ENCODE measurements around the gene POTEI. TPM values are rescaled to one million over a fixed set of nuclear protein-coding genes. Genes with fewer than 3 reads are reported as not detected.
"Not testable (repeated sequence)": the region's sequence is repeated elsewhere in the genome, so short reads cannot be mapped to it uniquely, and the experiment has no call there.

POTEI gene
- total and polyA plus RNA-seq, 3 donors from 2014 or later, result 11.3 to 76.1 (median 38.7) TPM

DNA sequence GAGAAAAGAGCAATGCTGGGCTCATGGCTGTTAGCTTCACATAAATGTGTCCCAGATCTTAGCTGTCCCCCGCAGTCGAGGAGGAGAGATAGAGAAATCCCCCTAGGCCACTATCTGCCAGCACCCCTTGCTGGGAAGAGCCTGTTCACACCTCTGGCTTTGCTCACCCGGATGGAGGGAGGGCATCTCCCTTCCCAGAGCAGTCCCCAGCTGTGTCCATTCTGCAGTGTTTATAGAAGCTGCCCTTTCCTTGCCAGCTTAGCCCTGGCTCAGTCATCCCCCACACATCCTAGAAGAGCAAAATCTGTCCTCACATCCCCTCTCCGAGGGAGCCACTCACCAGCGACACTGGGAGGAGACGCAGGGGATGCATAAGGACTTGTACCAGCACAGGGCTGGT, 20.4 kb upstream of the POTEI start:
- intact Hi-C loops (cut with DNase I; ENCODE audit: low total_unique reads); H3K4me3 ChIP-seq; DNase-seq; H3K9me3 ChIP-seq; H3K4me1 ChIP-seq; H3K27me3 ChIP-seq; H3K27ac ChIP-seq; H3K36me3 ChIP-seq (ENCODE audit: low read depth, missing control alignments): not testable (repeated sequence)
- WGBS, 2 donors, result no CpG with 5 or more reads among the region's 6 CpGs

DNA sequence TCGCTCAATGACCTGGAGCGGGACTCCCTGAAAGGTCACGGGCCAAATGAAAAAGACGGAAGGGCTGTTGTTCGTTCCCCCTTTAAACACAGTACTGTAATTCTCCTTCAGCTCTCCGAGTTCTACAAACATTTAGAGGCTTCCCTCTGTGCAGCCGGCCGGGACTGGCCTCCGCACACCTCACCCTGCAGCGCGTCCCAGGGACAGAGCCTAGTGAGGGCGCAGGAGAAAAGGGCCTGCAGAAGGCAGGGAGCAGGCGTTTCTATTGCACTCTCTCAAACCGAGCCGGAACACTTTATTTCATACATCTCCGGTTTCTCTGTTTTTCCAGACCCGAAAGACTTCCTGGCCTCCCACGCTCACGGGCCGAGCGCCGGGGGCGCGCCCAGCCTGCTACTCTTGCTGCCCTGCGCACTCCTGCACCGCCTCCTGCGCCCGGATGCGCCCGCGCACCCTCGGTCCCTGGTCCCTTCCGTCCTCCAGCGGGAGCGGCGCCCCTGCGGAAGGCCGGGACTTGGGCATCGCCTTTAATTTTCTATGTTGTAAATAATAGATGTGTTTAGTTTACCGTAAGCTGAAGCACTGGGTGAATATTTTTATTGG, 18.3 kb upstream of the POTEI start:
- WGBS, 2 donors, result no CpG with 5 or more reads among the region's 40 CpGs
- intact Hi-C loops (cut with DNase I; ENCODE audit: low total_unique reads); H3K4me1 ChIP-seq; H3K27me3 ChIP-seq; H3K36me3 ChIP-seq (ENCODE audit: low read depth, missing control alignments); DNase-seq; H3K27ac ChIP-seq; H3K4me3 ChIP-seq; H3K9me3 ChIP-seq: not testable (repeated sequence)

DNA sequence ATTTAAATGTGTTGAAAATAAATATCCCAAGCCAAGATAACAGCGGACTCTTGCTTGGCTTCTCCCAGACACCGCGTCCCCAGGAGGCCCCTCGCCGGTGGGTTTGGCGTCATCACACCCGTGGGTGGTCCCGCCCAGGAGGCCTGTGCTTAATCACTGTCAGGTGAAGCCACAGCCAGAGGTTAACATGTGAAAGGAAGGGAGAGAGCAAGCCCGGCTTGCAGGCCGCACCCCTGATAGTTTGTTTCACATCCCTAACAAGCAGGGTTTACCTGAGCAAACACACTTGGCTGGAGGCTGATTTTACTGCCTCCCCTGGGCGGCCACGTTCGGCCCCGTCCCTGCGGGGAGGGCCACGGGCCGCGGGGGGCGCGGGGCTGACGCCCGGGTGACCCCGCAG, 13.3 kb upstream of the POTEI start:
- H3K4me3 ChIP-seq; H3K27ac ChIP-seq; H3K4me1 ChIP-seq; H3K27me3 ChIP-seq; DNase-seq; H3K36me3 ChIP-seq (ENCODE audit: low read depth, missing control alignments); H3K9me3 ChIP-seq; intact Hi-C loops (cut with DNase I; ENCODE audit: low total_unique reads): not testable (repeated sequence)
- WGBS, 2 donors, result no CpG with 5 or more reads among the region's 23 CpGs

DNA sequence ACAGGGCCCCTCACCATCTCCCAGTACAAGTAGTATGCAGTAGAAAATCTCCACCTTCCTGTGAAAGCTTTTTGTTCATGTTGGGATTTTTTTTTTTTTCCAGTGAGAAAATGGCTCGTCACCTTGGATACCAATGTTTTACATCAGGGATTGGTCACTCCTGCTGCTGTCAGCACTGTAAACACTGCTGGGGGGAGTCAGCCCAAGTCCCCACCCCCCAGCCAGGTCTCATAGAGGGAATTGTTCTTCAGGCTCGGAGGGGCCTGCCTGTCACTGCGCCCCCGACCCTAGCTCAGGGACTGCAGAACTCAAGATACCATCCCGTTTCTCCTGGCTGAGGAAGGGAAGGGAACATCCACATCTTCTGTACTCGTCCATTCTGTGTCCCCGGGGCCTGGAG, 11.9 kb upstream of the POTEI start, which contains the start of gene CFC1B:
TSS of gene CFC1B (plus strand) at position 231 of the 400 bp plus-strand sequence. CDS start 263 bp downstream, outside the sequence.
- DNase-seq; intact Hi-C loops (cut with DNase I; ENCODE audit: low total_unique reads): not testable (repeated sequence)
- no CpG with 5 or more reads among the region's 7 CpGs for WGBS, 2 donors

DNA sequence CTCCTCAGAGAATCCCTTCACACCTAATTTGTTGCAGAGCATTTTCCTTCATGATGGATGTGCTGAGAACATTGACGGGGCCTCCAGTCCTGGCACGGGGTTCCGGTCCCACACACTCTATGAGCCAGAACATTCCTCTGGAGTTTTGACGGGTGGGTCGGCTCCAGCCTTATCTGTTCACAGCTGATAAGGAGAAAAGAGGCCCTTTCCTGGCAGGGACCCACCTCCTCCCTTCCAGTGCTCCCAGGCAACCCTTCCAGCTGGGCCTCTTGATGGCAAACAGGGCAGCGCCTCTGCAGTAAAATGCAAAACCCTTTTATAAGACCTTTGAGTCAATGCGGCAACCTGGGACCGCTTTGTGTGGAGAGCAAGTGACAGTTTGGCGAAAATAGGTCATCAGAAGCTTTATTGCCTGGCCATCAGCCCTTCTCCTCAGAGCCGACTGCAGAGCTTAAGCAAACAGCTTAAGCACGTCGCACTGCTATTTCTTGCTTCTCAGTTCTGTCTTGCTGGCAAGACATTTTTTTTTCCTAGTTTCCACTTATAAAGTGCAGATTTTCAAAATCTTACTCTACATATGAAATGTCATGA, 9.5 kb upstream of the POTEI start:
- H3K9me3 ChIP-seq; H3K4me1 ChIP-seq; H3K27ac ChIP-seq; H3K4me3 ChIP-seq; H3K36me3 ChIP-seq (ENCODE audit: low read depth, missing control alignments); intact Hi-C loops (cut with DNase I; ENCODE audit: low total_unique reads); DNase-seq; H3K27me3 ChIP-seq: not testable (repeated sequence)
- no CpG with 5 or more reads among the region's 12 CpGs for WGBS, 2 donors

More for the DNA sequence above, 11.9 kb upstream of the POTEI start, which contains the start of gene CFC1B:
- H3K27me3 ChIP-seq; H3K4me1 ChIP-seq; H3K27ac ChIP-seq; H3K36me3 ChIP-seq (ENCODE audit: low read depth, missing control alignments); H3K4me3 ChIP-seq; H3K9me3 ChIP-seq: not testable (repeated sequence)

DNA sequence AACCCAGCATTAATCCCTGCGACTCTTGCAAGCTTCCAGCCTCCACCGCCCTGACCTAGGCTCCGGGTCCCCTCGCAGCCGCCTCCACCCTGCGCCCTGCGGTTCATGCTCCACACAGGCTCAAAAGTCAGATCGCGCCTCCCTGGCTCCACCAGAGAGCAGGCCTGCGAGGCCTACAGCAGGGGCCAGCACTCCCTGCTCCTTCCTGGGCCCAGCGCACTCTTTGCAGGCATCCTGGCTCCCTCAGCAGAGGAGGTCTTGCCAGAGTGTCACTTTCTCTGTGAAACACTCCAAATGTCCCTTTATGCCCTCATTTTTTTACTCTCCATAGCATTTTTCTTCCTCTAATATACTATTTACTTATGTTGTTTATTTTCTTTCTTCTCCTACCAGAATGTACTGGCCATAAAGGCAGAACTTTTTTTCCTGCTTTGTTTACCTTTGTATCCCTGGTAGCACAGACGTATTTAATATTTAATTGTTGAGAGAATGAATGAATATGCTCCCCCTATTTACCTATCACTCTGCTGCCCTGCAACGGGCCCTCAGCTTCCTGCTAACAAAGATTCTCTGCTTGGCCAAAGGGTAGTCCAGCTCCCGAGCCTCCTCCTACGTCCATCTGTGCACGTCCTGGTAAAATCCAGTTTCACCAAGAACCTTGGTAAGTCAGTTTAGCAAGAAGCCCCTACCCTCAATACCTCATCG, 2.8 kb upstream of the POTEI start:
- WGBS, 2 donors, result 82 to 96% methylated on average over 4 to 5 of the region's 17 CpGs
- H3K9me3 ChIP-seq; H3K4me1 ChIP-seq; H3K27ac ChIP-seq; DNase-seq; H3K27me3 ChIP-seq; H3K4me3 ChIP-seq; H3K36me3 ChIP-seq (ENCODE audit: low read depth, missing control alignments); intact Hi-C loops (cut with DNase I; ENCODE audit: low total_unique reads): not testable (repeated sequence)

DNA sequence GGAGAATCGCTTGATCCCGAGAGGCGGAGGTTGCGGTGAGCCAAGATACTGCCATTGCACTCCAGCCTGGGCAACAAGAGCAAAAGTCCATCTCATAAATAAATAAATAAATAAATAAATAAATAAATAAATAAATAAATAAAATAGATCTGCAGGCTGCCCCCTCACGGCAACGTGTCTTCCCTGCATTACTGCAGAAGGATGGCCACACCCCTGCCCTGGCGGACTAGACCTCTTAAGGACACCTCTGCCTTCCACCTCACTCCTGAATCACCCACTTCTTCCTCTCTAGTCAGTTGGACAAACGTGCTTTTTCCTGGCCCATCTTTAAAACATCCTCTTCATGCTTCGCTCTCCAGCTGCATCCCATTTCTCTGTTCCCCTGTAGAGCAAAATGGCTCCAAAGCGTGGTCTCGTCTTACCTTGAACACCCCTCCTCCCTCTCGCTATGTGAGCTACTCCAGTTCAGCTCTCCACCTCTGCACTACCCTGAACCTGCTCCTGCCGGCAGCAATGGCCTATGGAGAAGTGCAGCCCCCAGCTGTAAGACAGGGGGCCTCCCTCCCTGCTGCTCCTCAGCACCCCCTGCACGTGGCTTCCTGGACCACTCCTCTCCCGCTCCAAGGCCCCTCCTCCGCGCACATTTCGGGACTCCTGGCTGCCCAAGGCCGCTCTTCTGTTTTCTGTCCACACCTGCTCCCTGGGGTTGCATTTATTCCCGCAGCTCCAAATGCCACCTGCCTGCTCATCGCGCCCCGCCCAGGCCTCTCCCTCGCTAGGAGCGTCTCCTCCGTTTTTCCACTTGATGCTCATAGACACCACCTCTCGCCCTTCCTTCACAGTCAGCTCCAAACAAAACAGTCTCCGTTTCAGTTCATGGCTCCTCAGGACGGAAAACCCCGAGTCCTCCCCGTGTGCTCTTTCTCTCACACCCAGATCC, 1.9 kb upstream of the POTEI start:
- H3K4me3 ChIP-seq; H3K4me1 ChIP-seq; H3K9me3 ChIP-seq; H3K27me3 ChIP-seq; intact Hi-C loops (cut with DNase I; ENCODE audit: low total_unique reads); H3K27ac ChIP-seq; DNase-seq; H3K36me3 ChIP-seq (ENCODE audit: low read depth, missing control alignments): not testable (repeated sequence)
- 62% methylated on average over 3 of the region's 31 CpGs; no CpG with 5 or more reads in 1 of the 2 donors for WGBS, 2 donors

DNA sequence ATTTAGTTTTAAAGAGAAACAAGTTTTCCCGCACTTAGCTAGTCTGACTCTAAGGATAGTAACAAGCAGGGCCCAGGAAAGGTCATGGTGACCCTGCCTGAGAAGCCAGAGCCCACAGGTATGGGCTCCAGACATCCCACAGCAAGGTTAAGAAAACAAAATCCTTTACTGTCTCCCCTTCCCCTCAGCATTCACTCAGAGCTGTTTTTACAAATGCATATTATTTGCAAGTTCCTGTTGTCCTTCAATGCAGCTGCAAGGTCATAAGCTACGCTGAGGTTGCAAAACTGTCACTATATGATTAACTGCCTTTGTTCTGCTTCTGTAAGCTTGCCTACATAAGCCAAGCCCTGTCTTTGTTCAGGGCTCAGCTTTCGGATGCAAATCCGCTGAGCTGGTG, 18.1 kb downstream of the POTEI start:
- H3K36me3 ChIP-seq (ENCODE audit: low read depth, missing control alignments); H3K9me3 ChIP-seq; H3K27me3 ChIP-seq; H3K4me3 ChIP-seq; H3K27ac ChIP-seq; DNase-seq; H3K4me1 ChIP-seq; intact Hi-C loops (cut with DNase I; ENCODE audit: low total_unique reads): not testable (repeated sequence)
- WGBS, 2 donors, result 48% methylated on average over 3 of the region's 4 CpGs; no CpG with 5 or more reads in 1 of the 2 donors

DNA sequence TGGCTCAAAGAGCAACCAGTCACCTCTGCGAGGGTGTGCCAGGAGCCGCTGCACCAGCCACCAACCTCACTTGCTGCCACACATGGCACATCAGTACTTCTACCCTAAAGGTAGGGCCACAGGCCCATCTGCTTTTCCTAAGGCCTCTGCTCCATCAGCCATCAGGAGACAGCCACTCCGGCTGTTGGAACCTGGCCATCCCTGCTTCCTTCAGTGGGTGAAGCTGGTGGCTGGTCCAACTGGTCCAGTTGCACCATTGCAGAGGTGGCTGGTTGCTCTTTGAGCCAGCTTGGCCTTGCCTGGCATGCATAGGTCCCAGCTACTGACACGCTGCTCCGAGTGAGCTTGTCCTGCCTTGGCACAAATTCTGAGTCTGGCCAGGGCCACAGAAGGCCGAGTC, 53.7 kb downstream of the POTEI start:
- H3K27me3 ChIP-seq; DNase-seq; H3K4me3 ChIP-seq; H3K9me3 ChIP-seq; H3K27ac ChIP-seq; intact Hi-C loops (cut with DNase I; ENCODE audit: low total_unique reads); H3K4me1 ChIP-seq; H3K36me3 ChIP-seq (ENCODE audit: low read depth, missing control alignments): not testable (repeated sequence)
- 83 to 94% methylated on average over 3 to 6 of the region's 6 CpGs for WGBS, 2 donors

DNA sequence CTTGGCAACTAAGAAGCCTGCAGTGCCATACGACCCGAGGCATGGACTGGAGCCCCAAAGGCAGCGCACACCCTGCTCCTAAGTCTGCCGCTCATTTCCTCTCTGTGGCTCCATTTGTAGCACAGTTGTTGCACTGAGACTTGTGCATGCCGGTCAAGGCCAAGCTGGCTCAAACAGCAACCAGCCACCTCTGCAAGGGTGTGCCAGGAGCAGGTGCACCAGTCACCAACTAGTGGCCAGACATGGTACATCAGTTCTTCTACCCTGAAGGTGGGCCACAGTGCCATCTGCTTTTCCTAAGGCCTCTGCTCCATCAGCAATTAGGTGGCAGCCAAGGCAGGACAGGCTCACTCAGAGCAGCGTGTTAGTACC, 54.4 kb downstream of the POTEI start:
- H3K36me3 ChIP-seq (ENCODE audit: low read depth, missing control alignments); H3K27me3 ChIP-seq; H3K9me3 ChIP-seq; DNase-seq; intact Hi-C loops (cut with DNase I; ENCODE audit: low total_unique reads); H3K27ac ChIP-seq; H3K4me1 ChIP-seq; H3K4me3 ChIP-seq: not testable (repeated sequence)
- WGBS, 2 donors, result 86 to 89% methylated on average over 4 to 6 of the region's 6 CpGs

DNA sequence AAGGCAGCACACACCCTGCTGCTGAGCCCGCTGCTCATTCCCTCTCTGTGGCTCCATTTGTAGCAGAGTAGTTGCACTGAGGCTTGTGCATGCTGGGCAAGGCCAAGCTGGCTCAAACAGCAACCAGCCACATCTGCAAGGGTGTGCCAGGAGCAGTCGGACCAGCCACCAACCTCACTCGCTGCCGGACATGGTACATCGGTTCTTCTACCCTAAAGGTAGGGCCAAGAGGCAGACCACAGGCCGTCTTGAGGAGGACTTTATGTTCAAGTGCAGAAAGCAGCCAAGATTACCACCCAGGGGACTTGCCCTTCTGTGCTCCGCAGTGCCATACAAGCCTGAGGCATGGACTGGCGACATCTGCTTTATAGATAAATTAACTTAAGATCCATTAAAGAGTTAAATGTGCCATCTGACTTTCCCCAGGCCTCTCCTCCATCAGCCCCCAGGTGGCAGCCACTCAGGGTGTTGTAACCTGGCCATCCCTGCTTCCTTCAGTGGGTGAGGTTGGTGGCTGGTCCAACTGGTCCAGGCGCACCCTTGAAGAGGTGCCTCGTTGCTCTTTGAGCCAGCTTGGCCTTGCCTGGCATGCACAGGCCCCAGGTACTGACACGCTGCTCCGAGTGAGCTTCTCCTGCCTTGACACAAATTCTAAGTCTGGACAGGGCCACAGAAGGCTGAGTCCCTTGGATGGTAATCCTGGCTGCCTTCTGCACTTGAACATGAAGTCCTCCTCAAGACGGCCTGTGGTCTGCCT, 55.0 kb downstream of the POTEI start:
- H3K36me3 ChIP-seq (ENCODE audit: low read depth, missing control alignments); H3K4me1 ChIP-seq: not testable (repeated sequence)

More for the DNA sequence above, 55.0 kb downstream of the POTEI start:
- DNase-seq; H3K9me3 ChIP-seq; H3K4me3 ChIP-seq; H3K27me3 ChIP-seq; H3K27ac ChIP-seq; intact Hi-C loops (cut with DNase I; ENCODE audit: low total_unique reads): not testable (repeated sequence)
- 88 to 91% methylated on average over 5 to 13 of the region's 13 CpGs for whole genome bisulfite sequencing, 2 donors

Data from testis (tissue), 3 donors.